ENCODE measurements around the gene PLA2G4F. TPM values are rescaled to one million over a fixed set of nuclear protein-coding genes. Genes with fewer than 3 reads are reported as not detected.

PLA2G4F gene
- total RNA-seq, 1 donor from 2014 or later: 0.48 TPM

- intact Hi-C loops (cut with DNase I): loop anchor here (5.0 to 10.0 kb wide), 3 partner anchors 55 to 153 kb away; no protein-coding TSS in a partner anchor
- peak; percentile 38 for DNase-seq (ENCODE audit: low spot score)
Measured at GRCh38 chr15:42137461-42138261, 18.8 kb downstream of the PLA2G4F start.

DNA sequence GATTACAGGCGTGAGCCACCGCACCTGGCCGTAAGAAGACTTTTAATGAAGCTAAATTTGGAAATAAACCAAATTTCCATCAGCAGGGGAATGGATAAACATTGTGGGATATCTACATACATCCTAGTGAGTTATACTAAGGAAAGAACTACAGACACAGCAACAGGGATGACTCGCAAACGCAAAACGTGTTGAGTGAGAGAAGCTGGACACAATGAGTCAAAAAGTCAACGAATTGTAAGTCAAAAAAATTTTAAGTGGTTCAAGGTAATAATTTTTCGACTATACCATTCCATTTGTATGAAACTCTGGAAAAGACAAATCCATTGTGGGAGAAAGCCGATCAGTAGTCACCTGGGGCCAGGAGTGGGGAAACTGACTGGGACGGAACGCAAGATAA lies 19.9 kb downstream of the PLA2G4F start:
- intact Hi-C loops (cut with DNase I): loop anchor here (5.0 to 10.0 kb wide), 3 partner anchors 54 to 152 kb away; no protein-coding TSS in a partner anchor
- DNase-seq (ENCODE audit: low spot score): no peak

DNA sequence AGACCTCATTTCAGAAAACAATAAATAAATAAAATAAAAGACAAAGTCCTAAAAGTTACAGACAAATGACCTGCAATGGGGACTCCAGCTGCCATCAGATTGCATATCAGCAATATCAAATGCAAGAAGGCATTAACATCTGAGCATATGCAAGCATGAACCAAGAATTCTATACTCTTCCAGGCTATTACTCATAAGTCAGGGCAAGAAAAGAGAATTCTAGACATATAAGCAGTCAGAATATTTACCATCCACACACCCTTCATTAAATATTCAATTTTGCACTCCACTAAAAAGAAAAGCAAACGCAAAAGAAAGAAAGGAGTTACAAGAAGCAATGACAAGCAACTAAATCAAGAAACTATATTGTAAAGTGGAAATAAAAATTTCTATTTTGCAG lies 21.1 kb downstream of the PLA2G4F start:
- intact Hi-C loops (cut with DNase I): loop anchor here (5.0 to 10.0 kb wide), 3 partner anchors 53 to 151 kb away; no protein-coding TSS in a partner anchor
- DNase-seq (ENCODE audit: low spot score): no peak

DNA sequence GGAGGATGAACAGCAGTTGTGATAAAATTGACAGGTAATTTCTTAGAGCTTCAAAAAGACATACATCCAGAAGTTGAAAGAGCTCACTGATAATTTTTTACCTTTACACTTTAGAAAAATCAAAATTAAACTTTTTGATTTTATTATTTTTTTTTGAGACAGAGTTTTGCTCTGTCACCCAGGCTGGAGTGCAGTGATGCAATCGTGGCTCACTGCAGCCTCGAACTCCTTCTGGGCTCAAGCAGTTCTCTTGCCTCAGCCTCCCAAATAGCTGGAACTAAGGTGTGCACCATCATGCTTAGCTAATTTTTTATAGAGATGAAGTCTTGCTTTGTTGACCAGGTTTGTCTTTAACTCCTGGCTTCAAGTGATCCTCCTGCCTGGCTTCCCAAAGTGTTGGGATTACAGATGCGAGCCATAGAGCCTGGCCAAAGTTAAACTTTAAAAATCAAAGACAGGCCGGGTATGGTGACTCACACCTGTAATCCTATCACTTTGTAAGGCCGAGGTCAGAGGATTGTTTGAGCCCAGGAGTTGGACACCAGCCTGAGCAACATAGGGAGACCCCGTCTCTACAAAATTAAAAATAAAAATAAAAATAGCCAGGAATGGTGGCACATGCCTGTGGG lies 21.7 kb downstream of the PLA2G4F start:
- intact Hi-C loops (cut with DNase I): loop anchor here (5.0 to 10.0 kb wide), 3 partner anchors 52 to 150 kb away; no protein-coding TSS in a partner anchor
- DNase-seq (ENCODE audit: low spot score): no peak

GRCh38 chr15:42133886-42134502 lies 22.4 kb downstream of the PLA2G4F start:
- intact Hi-C loops (cut with DNase I): loop anchor here (10.0 kb wide), 1 partner anchor 149 kb away; no protein-coding TSS in a partner anchor
- peak; percentile 77 for DNase-seq (ENCODE audit: low spot score)

GRCh38 chr15:42133356-42133755 lies 23.1 kb downstream of the PLA2G4F start:
- DNase-seq (ENCODE audit: low spot score): no peak
- intact Hi-C loops (cut with DNase I): loop anchor here (10.0 kb wide), 1 partner anchor 149 kb away; no protein-coding TSS in a partner anchor

GRCh38 chr15:42131826-42132806 lies 24.3 kb downstream of the PLA2G4F start:
- DNase-seq (ENCODE audit: low spot score): no peak

DNA sequence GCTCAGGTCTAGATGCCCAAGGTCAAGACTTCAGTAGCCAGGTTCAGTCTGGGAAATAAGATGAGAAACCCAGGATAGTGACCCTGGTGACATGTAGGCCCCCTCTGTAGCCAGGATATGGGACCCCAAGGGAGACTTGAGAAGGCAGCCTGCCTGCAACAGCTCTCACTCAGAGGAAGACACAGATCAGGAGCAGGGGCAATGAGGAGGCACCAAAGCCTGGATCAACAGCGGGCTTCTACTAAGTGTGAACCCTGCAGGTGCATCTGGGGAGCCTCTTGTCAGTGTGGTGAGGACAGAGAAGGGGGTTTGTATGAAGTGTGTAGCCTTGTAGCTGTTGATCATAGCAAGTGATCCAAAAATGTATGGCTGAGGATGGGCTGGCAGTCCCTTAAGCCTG lies 25.4 kb downstream of the PLA2G4F start:
- intact Hi-C loops (cut with DNase I): loop anchor here (10.0 kb wide), 1 partner anchor 146 kb away; no protein-coding TSS in a partner anchor
- DNase-seq (ENCODE audit: low spot score): no peak

More at GRCh38 chr15:42131826-42132806, 24.3 kb downstream of the PLA2G4F start:
- intact Hi-C loops (cut with DNase I): loop anchor here (10.0 kb wide), 1 partner anchor 147 kb away; no protein-coding TSS in a partner anchor

DNA sequence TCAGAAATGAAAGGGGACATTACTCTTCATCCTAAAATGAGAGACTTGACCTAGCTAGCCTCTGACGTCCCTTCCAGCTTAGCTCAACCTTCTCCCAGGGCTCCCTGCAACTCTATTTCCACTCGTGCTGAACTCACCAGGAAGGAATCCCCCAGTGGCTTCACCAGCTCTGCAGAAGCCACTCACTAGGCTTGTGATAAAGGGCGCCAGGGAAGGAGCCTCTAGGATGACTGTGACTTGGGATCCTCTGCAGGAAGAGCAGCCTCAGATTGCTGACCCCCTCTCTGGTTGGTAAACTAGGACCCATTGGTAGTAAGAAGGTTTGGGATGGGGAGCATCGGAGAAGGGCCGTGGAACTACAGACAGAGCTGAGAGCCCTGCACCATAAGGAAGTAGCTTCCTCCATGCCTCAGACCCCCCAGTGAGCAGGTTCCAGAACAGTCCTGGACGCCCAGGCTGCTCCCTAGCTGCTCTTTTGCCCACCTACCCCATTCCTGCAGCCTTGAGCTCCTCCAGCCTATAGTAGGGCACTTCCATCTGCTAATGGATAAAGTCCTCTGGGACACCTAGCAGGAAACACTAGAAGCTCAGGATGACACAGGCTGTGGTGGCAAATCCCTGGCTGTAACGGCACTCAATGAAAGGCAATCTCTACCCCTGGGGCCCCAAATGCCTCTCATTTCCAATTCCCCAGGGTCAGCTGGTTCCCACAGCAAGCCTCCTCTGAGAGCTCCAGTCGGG lies 26.0 kb downstream of the PLA2G4F start:
- intact Hi-C loops (cut with DNase I): loop anchor here (10.0 kb wide), 1 partner anchor 146 kb away; no protein-coding TSS in a partner anchor
- DNase-seq (ENCODE audit: low spot score): no peak

GRCh38 chr15:42129364-42129763 lies 27.1 kb downstream of the PLA2G4F start:
- DNase-seq (ENCODE audit: low spot score): no peak
- intact Hi-C loops (cut with DNase I): no loop called here

DNA sequence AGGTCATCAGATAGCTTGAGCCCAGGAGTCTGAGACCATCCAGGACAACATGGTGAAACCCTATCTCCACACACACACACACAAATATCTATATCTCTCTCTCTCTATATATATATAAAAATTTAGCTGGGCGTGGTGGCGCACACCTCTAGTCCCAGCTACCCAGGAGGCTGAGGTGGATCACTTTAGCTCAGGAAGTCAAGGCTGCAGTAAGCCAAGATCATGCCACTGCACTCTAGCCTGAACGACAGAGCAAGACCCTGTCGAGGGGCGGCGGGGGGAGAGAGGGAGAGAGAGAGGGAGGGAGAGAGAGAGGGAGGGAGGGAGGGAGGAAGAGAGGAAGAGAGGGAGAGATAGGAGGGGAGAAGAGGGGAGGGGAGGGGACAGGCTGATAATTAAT lies 28.0 kb downstream of the PLA2G4F start:
- intact Hi-C loops (cut with DNase I): no loop called here
- no peak for DNase-seq (ENCODE audit: low spot score)

GRCh38 chr15:42123546-42123945 lies 32.9 kb downstream of the PLA2G4F start:
- no peak for DNase-seq (ENCODE audit: low spot score)
- intact Hi-C loops (cut with DNase I): no loop called here

DNA sequence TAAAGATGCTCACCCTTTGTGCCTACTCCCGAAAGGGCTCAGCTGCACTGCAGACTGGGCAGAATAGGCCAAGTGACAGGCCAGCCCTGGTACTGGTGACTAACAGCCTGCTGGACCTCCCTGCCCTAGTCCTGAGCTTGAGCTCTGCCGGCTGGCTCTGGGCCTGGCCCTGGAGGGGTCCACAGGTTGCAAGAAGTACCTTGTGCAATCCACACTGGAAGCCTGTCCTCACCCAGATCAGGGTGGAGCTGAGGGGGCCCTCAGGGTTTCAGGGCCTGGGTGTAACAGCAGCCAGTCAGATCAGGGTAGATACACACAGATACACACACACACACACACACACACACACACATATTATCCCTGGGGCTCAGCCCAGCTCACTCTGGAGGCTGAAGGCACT lies 34.8 kb downstream of the PLA2G4F start:
- DNase-seq (ENCODE audit: low spot score): no peak
- intact Hi-C loops (cut with DNase I): no loop called here

GRCh38 chr15:42121021-42121420 lies 35.4 kb downstream of the PLA2G4F start:
- DNase-seq (ENCODE audit: low spot score): no peak

GRCh38 chr15:42120285-42120684 lies 36.2 kb downstream of the PLA2G4F start:
- no peak for DNase-seq (ENCODE audit: low spot score)
- intact Hi-C loops (cut with DNase I): no loop called here

More at GRCh38 chr15:42121021-42121420, 35.4 kb downstream of the PLA2G4F start:
- intact Hi-C loops (cut with DNase I): no loop called here

DNA sequence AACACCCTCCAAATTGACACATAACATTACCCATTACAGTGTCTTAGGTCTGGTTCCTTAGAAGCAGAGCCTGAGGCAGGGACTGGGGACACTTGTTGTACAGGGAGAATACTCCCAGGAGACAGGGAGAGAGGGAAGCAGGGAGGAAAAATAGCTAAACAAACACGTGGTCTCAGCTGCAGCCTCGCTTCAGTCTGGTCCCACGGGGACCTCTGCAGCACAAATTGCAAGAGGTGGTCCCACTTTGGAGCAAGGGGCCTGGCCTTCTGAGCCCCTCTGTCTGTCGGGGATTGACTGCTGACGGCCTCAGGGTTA lies 37.0 kb downstream of the PLA2G4F start:
- intact Hi-C loops (cut with DNase I): no loop called here
- no peak for DNase-seq (ENCODE audit: low spot score)

DNA sequence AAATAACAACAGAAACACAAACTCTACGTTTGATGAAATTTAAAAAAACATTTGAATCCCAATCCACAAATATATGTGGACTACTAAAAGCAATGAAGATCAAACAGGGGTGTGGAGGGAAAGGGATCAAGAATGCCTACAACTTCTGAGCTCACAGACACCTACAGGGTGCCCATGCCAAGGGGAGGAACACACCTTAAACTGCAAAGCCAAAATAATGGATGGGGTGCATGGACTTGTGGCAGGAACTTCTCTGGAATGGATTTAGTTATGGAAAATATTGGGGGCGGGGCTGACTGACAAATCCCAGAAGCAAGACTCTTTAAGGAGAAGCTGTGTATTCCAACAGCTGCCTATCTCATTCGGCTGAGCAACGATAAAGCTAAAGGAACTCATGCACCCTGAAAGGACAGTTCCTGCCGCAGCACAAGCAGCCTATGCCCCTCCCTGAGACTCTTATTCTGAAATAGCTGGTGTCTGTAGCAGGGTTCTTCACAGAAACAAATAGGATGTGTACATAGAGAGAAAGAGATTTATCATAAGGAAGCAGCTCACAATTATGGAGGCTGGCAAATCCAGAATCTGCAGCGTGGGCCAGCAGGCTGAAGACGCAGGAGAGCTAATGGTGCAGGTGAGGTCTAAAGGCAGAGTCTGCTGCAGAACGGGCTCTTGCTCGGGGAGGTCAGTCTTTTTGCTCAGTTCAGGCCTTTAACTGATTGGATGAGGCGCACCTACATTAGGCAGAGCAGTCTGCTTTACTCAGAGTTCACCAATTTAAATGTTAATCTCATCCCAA lies 37.6 kb downstream of the PLA2G4F start:
- intact Hi-C loops (cut with DNase I): no loop called here
- no peak for DNase-seq (ENCODE audit: low spot score)

- no peak for DNase-seq (ENCODE audit: low spot score)
- intact Hi-C loops (cut with DNase I): no loop called here
Measured at GRCh38 chr15:42111924-42112323, 44.5 kb downstream of the PLA2G4F start.
